HG03095 (cell line): Measurements from ENCODE around the gene CHRNB1.
"Not testable (repeated sequence)": the region's sequence is repeated elsewhere in the genome, so short reads cannot be mapped to it uniquely, and the experiment has no call there.

Experiments
- ATAC-seq: cut with Tn5 transposase; IDR thresholded peaks from one replicate; pipeline ENCODE4 v1.9.1; 2021; ENCODE audit warnings: moderate library complexity; ENCODE audit not compliant: unreplicated experiment

Gene CHRNB1

GRCh38 chr17:7466639-7467341 is 21.9 kb downstream of the CHRNB1 start:
- ATAC-seq, result no peak

DNA sequence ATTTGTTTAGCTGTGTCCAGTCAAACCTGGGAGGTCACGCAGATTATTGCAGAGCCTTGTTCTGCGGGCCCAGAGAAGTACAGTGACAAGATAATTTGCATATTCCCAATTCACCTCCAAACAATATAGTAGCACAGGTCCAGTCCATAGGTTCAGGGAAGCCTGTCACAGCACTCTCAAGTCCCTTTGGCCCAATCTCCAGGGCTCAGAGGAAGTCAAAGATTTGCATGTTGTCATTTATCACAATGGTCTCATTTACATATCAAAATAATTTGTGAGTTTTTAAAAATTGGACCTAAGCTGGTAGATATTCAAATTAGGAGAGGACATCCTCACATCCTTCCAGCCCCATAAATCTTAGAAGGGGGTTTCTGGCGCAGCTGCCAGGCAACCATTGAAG is 22.6 kb downstream of the CHRNB1 start:
- no peak for ATAC-seq

GRCh38 chr17:7468290-7468689 is 23.4 kb downstream of the CHRNB1 start:
- no peak for ATAC-seq

DNA sequence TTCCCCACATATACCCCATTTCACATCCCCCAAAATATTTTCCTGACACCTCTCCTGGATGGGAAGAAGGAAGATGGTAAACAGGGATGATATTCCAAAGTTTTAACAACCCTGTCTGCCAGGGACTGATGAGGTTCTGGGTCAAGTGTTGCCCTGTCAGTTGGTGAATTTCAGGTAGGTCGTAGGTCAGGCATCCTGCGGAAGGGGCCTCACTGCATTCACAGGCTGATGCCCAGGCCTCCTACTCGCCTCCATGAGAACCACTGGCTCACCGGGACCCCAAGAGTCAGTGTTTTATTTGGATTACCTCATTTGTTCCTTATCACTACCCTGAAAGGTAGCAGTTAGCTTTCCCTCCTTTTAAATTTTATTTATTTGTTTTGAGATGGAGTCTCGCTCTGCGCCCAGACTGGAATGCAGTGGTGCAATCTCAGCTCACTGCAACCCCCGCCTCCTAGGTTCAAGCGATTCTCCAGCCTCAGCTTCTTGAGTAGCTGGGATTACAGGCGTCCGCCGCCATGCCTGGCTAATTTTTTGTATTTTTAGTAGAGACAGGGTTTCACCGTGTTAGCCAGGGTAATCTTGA is 24.0 kb downstream of the CHRNB1 start:
- ATAC-seq, result no peak

DNA sequence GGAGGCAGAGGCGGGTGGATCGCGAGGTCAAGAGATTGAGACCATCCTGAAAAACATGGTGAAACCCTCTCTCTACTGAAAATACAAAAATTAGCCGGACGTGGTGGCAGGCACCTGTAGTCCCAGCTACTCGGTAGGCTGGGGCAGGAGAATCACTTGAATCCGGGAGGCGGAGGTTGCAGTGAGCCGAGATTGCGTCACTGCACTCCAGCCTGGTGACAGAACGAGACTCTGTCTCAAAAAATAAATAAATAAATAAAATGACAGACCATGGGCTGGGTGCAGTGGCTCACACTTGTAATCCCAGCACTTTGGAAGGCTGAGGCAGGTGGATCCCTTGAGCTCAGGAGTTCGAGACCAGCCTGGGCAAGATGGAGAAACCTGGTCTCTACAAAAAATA is 25.0 kb downstream of the CHRNB1 start:
- not testable (repeated sequence) for ATAC-seq

DNA sequence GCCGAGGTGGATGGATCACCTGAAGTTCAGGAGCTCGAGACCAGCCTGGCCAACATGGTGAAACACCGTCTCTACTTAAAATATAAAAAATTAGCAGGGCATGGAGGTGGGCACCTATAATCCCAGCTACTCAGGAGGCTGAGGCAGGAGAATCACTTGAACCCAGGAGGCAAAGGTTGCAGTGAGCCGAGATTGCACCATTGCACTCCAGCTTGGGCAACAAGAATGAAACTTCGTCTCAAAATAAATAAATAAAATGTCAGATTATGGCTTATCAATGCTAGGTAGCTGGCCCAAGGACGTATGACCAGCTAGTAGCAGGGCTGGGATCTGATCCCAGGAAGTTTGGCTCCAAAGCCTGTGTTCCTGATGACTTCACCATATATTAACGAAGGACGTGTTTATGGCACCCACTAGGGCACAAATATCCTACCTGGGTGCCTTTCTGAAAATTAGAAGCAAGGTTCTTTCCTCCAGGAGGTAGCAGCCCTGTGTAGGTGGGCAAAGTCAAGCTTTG is 25.7 kb downstream of the CHRNB1 start:
- not testable (repeated sequence) for ATAC-seq

DNA sequence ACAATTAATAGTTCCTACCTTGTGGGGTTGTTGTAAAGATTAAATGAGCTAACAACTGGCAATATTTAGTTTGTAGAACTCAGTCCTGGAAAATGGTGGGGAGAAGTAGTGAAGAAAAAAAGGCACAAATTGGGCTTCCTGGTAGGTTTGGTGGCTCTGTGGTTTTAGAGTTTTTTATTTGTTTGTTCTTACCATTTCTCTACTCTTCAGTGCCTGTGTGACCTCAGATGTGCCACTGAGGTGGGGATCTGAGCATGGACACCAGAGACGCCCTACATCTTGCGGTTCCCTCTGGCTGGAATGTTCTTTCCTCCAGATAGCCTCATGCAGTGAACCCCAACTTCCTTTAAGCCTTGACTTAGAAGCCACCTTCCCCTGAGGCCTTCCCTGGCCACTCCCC is 26.9 kb downstream of the CHRNB1 start:
- no peak for ATAC-seq

DNA sequence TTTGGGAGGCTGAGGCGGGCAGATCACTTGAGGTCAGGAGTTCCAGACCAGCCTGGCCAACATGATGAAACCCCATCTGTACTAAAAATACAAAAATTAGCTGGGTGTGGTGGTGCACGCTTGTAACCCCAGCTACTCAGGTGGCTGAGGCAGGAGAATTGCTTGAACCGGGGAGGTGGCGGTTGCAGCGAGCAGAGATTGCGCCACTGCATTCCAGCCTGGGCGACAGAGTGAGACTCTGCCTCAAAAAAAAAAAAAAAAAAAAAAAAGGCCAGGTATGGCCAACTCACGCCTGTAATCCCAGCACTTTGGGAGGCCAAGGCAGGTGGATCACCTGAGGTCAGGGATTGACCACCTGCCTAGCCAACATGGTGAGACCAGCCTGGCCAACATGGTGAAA is 29.9 kb downstream of the CHRNB1 start:
- not testable (repeated sequence) for ATAC-seq

DNA sequence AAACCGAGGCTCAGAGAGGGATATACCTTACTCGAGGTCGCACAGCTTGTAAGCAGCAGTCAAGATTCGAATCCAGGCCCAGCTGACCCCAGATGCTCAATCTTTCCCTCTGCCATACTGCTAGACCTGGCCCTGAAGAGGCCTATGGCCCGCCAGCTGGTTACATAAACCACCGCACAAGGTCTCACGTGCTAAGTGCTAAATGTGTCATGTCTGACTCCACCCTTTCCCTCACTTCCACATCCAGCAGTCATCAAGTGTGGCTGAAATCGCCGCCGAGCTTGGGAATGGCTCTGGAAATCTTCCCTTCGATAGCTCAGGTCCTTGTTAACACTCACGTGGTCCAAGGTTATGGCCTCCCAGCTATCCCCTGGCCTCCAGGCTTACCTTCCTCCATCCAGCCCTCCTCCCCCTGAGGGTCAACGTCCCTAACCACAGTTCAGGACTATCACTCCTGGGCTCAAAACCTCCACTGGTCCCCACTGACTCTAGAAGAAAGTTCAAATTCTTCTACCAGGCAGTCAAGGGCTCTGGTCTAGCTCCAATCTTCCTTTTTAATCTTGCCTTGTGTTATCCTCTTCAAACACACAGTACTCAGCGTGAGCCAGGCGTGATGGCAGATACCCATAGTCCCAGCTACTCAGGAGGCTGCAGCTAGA is 31.0 kb downstream of the CHRNB1 start:
- no peak for ATAC-seq

DNA sequence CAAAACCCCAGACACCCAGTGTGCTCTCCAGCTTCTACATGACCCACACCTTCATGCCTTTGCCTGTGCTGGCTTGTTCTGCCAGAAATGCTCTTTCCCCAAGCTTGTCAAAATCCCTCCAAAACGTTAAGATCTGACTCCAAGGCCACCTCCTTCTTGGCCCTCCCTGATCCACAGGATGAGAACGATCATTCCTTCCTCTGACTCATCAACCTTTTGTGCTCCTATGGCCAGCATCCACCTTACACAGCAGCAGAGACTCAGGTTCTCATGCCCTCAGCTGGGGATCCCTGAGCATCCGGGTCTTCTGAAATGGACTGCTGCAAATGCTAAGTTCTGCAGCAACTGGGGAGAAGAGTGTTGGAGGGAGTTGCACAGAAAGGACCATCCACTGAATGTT is 31.6 kb downstream of the CHRNB1 start:
- no peak for ATAC-seq

DNA sequence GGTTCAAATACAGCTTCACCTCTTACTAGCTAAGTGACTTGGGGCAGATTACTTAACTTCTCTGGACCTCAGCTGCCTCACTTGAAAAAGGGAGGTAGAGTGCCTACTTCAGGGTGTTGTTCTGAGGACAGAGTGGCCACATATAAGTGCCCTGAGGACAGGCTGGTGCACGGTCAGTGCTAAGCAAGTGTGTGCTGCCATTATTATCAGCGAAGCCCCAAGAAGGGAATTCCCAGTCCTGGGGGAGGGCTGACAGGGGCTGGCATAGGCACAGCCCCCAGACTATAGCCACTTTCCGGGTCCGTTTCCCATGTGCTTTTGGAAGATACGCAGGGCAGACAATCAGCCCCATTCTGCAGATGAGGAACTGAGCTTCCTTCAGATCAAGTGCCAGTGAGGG is 32.1 kb downstream of the CHRNB1 start:
- no peak for ATAC-seq

- ATAC-seq, result no peak
Measured at GRCh38 chr17:7477392-7478275, 32.8 kb downstream of the CHRNB1 start.

DNA sequence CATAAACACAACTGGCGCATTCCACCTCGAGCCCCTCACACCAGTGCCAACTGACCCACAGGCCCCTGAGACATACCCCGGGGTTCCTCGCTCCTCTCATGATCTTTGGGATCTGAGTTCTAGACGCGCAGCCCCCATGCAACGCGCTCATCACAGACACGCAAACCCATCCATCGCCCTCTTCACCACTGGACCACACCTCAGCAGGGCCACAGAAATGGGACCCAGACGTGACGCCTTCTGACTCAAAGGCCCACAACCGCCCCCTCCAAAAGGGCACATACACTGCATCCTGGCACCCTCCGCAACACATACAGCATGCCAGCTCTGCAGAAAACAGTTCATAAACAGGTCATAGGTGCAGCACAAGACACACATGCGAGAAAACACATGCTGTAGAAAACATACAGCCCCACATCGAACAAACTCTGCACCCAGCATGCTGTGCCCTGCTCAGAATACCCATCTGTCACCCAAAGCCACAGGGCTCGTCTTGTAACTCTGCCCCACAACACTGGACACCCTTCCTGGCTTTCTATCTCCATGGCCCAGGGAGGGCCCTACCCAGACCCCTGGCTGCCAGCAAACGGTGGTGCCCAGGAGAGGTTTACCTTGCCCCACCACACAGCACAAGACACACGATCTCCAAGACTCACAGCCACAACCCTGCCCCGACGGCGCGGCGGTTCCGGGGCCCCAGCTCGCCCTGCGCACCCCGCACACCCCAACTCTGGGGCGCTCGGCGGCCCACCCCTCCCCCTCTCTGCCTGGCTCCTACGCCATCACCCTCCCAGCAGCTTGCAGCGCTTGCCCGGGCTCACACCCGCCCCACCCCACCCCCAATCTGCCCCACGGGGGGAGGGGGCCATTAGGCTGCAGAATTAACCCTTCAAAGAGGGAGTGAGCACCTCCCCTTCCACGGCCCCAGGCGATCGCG is 33.7 kb downstream of the CHRNB1 start:
- ATAC-seq, result no peak

DNA sequence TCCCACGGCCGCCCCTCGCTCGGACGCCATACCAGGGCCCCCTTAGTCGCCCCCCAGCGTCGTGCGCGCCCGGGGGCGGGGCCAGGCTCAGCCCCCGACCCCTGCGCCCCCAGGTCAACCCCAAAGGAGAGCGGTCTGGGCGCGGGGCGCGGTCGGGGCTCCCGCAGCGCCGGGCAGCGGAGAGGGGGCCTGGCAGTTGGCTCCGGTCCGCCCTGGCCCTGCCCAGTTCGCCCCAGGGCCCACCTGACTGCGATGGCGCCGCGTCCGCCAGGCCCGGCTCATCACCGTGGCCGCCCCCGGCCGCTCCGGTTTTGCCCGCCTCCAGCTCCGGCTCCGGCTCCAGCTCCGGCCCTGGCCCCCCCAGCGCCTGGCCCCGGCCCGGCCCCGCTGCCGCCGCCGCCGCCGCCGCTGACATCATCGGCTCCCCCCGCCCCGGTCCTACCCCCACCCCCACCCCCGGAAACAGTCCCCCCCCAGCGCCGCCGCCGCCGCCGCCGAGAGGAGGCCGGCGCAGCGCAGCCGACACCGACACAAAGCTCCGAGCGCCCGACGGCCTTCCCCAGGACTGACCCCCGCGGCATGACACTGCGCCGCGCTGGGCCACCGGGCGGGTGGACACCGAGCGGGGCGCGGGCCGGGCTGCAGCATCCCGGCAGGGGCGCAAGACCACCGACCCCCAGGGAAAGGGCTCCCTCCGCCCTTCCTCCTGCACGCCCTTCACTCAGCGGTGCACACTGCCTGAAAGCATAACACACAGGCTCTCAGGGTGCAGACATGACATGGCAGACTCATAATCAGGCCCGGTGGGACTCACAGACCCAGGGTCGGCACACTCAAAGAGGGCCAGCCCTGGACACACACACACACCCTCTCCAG is 34.6 kb downstream of the CHRNB1 start, which contains the start of gene ZBTB4:
Gene ZBTB4, minus strand, starts transcription at position 419 of the 876 bp plus-strand sequence. CDS start 12,830 bp downstream, outside the sequence.
- no peak for ATAC-seq

- ATAC-seq, result no peak
Measured at GRCh38 chr17:7480089-7480384, 35.2 kb downstream of the CHRNB1 start.

GRCh38 chr17:7481275-7481674 is 36.4 kb downstream of the CHRNB1 start, which contains the start of gene SLC35G6:
SLC35G6 (plus strand) TSS chr17:7481446; CDS start chr17:7481517, 71 bp downstream.
- not testable (repeated sequence) for ATAC-seq

GRCh38 chr17:7481842-7482741 is 37.2 kb downstream of the CHRNB1 start:
- ATAC-seq, result not testable (repeated sequence)

GRCh38 chr17:7482742-7483088 is 37.9 kb downstream of the CHRNB1 start:
- not testable (repeated sequence) for ATAC-seq
